Measurements from ENCODE around the gene RHOXF2.

RHOXF2 gene

GRCh38 chrX:120205816-120206753, 47.7 kb downstream of the RHOXF2 start:
- DNase-seq: no peak

DNA sequence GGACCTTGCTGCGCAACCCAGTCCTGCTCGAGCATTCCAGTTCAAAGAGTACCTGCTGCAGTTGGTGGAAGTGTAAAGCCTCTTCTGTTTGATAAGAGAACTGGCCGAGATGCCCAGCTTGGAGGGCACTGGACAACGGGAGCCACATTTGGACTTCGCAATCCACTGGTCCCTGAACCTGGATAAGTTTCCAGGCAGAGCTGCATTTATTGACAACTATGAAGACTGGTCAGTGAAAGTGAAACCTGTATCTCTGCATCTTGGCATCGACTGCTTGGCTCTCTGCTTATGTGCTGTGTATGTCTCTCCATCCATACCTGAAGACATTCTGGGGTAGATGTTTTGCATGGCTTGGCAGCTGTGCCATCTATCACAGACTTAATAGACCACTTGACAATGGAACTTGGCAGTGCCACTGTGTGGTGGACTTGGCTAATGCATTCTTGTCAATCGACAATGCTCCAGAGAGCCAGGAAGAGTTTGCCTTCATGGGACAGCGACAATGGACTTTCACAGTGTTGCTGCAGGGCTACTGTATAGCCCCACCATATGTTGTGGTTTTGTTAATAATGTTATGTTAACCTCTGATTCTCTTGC, 48.7 kb downstream of the RHOXF2 start:
- no peak for DNase-seq

- peak; percentile 57 for DNase-seq
Observed at GRCh38 chrX:120213438-120214265, 55.2 kb downstream of the RHOXF2 start.
